Pancreas (tissue), 10 donors: ENCODE data around the gene AMOTL2. TPM values are rescaled to one million over a fixed set of nuclear protein-coding genes. Genes with fewer than 3 reads are reported as not detected.

ENCODE experiments used
- ATAC-seq, 4 donors: fragments of 200-7000 bp; cut with Tn5 transposase; one replicate each; pipeline versions ENCODE4 v1.8.0 to v1.9.1; 2020; ENCODE audit warnings: mild to moderate bottlenecking in 4 of 4, moderate library complexity in 4 of 4
- DNase-seq, 6 donors: peaks; one replicate each; pipeline ENCODE4 v3.0.0-alpha.2; 2020
- FAIRE-seq: peaks from 2 replicates; lab custom pipeline; 2012; peaks lifted over from hg19 to GRCh38; lab: Jason Lieb, UNC
- H3K27ac ChIP-seq, 4 donors: fragments of 200-600 bp; sonication (generic); 1 replicate in 3 of 4; 2 replicates in 1 of 4; pipeline versions ENCODE4 v1.5.0 to v1.8.0; 2020
- H3K27me3 ChIP-seq, 4 donors: fragments of 200-600 bp; one replicate each; pipeline ENCODE4 v1.8.0; 2021
- H3K36me3 ChIP-seq, 3 donors: fragments of 200-600 bp; sonication (generic) in 1 of 3; one replicate each; pipeline versions ENCODE4 v1.5.0 to v1.8.0; 2020 to 2021
- H3K4me1 ChIP-seq, 3 donors: fragments of 200-600 bp; one replicate each; pipeline ENCODE4 v1.8.0; 2021
- H3K4me3 ChIP-seq, 4 donors: fragments of 200-600 bp; sonication (generic) in 2 of 4; one replicate each; pipeline versions ENCODE4 v1.5.0 to v1.8.0; 2020 to 2021
- H3K9me3 ChIP-seq, 4 donors: fragments of 200-600 bp; one replicate each; pipeline ENCODE4 v1.8.0; 2021
- WGBS, 2 donors: extraction: QIAGEN DNeasy Blood & Tissue Kit; methylation state at CpG; one replicate each; pipeline ENCODE4 v1.1.7; 2013; 5-methylcytosine and 5-hydroxymethylcytosine counted together
- intact Hi-C, 3 donors: fragments of 100-400 bp; cut with DNase I; formaldehyde crosslinking; loops; one replicate each; pipeline versions ENCODE4 v1.11.1 to v1.14.2; 2022
- polyA plus RNA-seq, 2 donors: library from polyadenylated mRNA; stranded (reverse); fragments of 200-250 nt; gene quantifications; one replicate each; pipeline ENCODE4 v1.2.3, GENCODE V29; 2013
- total RNA-seq, 6 donors: library from RNA; stranded (reverse); fragmentation: NEBNext Ultra II Directional in 4 of 6; extraction: Animal tissue kit (Norgen Biotek cat#: 25700) in 4 of 6; gene quantifications; one replicate each; pipeline versions ENCODE4 v1.2.1 to v1.2.4, GENCODE V29; 2021 to 2023
- TF ChIP-seq, protein P1 (sequence below), 4 donors: fragments of 200-600 bp; sonication (generic) in 3 of 4; IDR thresholded peaks; one replicate each; pipeline versions ENCODE4 v1.5.0 to v1.8.0; 2021; ENCODE audit warnings: antibody characterized with exemption in 4 of 4
- donor health status: healthy with polysubstance abuse.
- donor health status: DM: no; HTN: no; CAD: no; lungs with moderate emphysema.
- donor health status: DM: no; HTN: no; CAD: no.
- donor health status: control.
- donor health status: control.
- donor health status: Bipolar disorder and iron deficiency.
- donor health status: DM: yes; HTN: yes; CAD: no.
- donor health status: DM: no; HTN: no; CAD: no.
- donor health status: DM: no; HTN: no; CAD: no.
- donor health status: DM: yes; HTN: yes; CAD: no.

Gene AMOTL2
- total and polyA plus RNA-seq, 8 donors: 11.9 to 35.7 (median 28.9) TPM

DNA sequence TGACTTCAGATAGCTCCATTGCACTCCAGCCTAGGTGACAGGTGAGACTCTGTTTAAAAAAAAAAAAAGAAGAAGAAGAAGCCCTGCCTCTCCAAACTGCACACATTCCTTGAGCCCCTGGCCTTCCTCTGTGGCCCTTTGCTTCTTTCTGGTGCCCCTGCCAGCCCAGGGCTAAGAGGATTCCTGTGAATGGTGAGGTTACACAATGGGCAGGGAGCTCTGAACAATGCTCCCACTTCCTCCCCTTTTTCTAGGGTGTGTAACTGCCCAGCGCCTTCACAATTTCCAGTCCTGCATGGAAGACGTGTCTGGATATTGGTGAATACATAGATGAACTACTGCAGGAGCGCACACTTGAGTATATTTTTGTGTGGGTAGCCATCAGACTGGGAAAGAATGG lies 3.6 kb upstream of the AMOTL2 start:
- no peaks in the 10 kb centered on the region for H3K9me3 ChIP-seq
- H3K27me3 ChIP-seq: no peaks in the 10 kb centered on the region
- intact Hi-C loops: loop anchor here in 2 of 3 donors (5.0 to 10.0 kb wide), 2 partner anchors 66 to 97 kb away; no protein-coding TSS in a partner anchor
- no peak overlapping the region for H3K4me3 ChIP-seq
- DNase-seq (no peak), ATAC-seq (no peak), FAIRE-seq (no peak)
- H3K27ac ChIP-seq: no peak overlapping the region
- TF ChIP-seq, protein P1, sequence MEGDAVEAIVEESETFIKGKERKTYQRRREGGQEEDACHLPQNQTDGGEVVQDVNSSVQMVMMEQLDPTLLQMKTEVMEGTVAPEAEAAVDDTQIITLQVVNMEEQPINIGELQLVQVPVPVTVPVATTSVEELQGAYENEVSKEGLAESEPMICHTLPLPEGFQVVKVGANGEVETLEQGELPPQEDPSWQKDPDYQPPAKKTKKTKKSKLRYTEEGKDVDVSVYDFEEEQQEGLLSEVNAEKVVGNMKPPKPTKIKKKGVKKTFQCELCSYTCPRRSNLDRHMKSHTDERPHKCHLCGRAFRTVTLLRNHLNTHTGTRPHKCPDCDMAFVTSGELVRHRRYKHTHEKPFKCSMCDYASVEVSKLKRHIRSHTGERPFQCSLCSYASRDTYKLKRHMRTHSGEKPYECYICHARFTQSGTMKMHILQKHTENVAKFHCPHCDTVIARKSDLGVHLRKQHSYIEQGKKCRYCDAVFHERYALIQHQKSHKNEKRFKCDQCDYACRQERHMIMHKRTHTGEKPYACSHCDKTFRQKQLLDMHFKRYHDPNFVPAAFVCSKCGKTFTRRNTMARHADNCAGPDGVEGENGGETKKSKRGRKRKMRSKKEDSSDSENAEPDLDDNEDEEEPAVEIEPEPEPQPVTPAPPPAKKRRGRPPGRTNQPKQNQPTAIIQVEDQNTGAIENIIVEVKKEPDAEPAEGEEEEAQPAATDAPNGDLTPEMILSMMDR (IDR thresholded peaks at IDR 0.05): no peak
- peaks cover 0 to 4% (median 4%) of the 10 kb centered on the region in 3 donors for H3K4me1 ChIP-seq
- H3K36me3 ChIP-seq: no peaks in the 10 kb centered on the region
- 73 to 80% methylated on average over 3 of the region's 3 CpGs for WGBS, 2 donors

DNA sequence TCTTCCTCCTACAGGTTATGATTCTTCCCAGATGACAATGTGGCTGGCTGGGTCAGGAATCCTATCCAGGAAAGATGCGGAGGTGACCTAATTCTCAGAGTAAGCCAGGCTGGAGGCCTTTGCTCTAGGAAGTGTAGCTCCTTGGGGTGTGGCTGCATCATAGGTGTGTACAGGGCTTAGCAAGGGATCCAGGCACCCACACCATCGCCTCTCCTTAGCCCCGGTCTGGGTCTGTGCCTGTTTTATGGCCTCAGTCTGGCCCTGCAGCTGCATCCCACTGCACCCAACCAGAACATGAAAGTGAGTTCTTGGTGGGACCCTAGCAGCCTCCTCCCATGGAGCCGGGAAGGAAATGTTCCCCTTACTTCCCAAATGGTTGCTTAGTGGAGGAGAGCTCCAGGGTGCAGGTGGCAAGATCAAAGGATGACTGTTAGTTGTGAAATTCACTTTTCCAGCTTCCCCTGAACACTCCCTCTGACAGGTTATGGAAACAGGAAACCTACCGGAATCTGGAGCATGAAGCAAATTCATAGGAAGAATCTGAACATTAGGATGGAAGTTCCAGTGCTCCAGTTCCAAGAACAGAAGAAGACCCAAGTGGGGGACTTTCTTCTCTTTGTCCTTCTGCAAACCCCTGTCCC lies 2.7 kb upstream of the AMOTL2 start:
- H3K4me1 ChIP-seq: peaks cover 0 to 4% (median 4%) of the 10 kb centered on the region in 3 donors
- H3K4me3 ChIP-seq: no peak overlapping the region
- H3K36me3 ChIP-seq: no peaks in the 10 kb centered on the region
- no peak for ATAC-seq
- DNase-seq: no peak
- H3K9me3 ChIP-seq: no peaks in the 10 kb centered on the region
- WGBS, 2 donors: 84 to 87% methylated on average over 5 of the region's 5 CpGs
- TF ChIP-seq, protein P1 (IDR thresholded peaks at IDR 0.05): no peak
- H3K27me3 ChIP-seq: no peaks in the 10 kb centered on the region
- no peak overlapping the region for H3K27ac ChIP-seq
- no peak for FAIRE-seq
- intact Hi-C loops: loop anchor here in 2 of 3 donors (5.0 to 10.0 kb wide), 2 partner anchors 65 to 98 kb away; no protein-coding TSS in a partner anchor

DNA sequence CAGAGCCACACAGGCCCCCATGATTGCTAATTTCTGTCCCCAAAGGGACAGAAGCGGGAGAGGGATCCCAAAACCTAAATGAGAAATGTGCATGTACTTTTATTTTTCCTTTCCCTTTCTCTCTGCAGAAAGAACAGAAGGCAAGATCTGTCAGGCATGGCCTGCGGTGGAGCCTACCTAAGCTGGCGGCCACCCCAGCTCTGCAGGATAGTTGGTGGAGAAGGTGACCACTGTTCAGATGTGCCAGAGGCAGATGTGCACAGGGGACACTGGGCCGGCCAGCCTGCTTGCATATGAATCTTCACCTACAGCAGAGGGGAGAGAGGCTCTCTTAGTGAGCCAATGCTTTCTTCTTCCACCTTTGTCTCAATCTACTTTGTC lies 2.1 kb upstream of the AMOTL2 start:
- H3K9me3 ChIP-seq: no peaks in the 10 kb centered on the region
- TF ChIP-seq, protein P1 (IDR thresholded peaks at IDR 0.05): no peak
- intact Hi-C loops: loop anchor here in 2 of 3 donors (5.0 to 10.0 kb wide), 2 partner anchors 64 to 98 kb away; no protein-coding TSS in a partner anchor
- FAIRE-seq (no peak), DNase-seq (no peak), ATAC-seq (no peak)
- peak overlapping the region in 2 of 4 donors; percentile 19 to 97 for H3K27ac ChIP-seq
- peaks cover 0 to under 1% (median 0%) of the 10 kb centered on the region in 3 donors for H3K36me3 ChIP-seq
- H3K4me1 ChIP-seq: peaks cover 0 to 4% (median 4%) of the 10 kb centered on the region in 3 donors
- 91 to 93% methylated on average over 4 of the region's 4 CpGs for WGBS, 2 donors
- no peak overlapping the region for H3K4me3 ChIP-seq
- H3K27me3 ChIP-seq: no peaks in the 10 kb centered on the region

DNA sequence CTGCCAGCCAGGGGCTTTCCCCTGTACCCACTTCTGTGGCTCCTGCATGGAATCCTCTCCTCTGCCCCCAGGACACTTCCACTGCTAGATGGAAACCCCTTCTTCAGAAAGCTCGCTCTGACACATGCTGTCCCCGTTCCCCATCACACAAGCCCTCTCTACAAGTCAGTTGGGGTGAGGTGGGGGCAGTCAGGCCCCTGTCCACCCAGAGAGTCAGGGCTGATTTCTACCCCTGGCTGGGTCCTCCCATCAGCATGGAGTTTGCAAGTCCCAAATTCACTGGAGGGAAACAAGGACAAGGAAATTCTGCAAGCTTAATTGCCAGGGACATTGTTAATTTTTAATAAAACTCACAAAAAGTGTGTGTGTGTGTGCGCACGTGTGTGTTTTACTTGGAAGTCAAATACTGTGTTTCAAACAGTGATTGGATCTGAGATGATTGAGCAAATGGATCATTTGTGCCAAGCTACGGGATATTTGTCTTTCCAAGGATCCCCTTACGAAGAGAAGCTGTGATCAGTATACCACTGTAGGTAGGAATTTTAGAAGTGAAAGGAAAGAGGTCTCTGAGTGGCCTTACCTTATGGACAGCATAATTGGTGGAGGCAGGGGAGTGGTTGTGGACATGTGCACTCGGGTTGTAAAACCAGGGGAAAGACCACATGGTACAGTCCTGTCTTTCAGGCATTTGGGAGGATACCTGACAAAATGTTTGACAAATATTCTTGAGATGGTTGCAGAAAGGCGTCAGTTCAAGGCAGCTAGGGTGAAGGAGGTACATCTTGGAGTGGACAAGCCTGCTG lies 1.5 kb upstream of the AMOTL2 start:
- H3K36me3 ChIP-seq: peaks cover 0 to 7% (median 2%) of the 10 kb centered on the region in 3 donors
- intact Hi-C loops: loop anchor here in 2 of 3 donors (5.0 to 10.0 kb wide), 2 partner anchors 63 to 99 kb away; no protein-coding TSS in a partner anchor
- FAIRE-seq (no peak), ATAC-seq (no peak), DNase-seq (peak in 1 of 6 donors; percentile 24)
- peak overlapping the region in 2 of 4 donors; percentile 71 to 74 for H3K4me3 ChIP-seq
- H3K27ac ChIP-seq: peak overlapping the region; percentile 95 to 99 (median 97)
- TF ChIP-seq, protein P1 (IDR thresholded peaks at IDR 0.05): no peak
- H3K27me3 ChIP-seq: no peaks in the 10 kb centered on the region
- peaks cover 0 to 4% (median 4%) of the 10 kb centered on the region in 3 donors for H3K4me1 ChIP-seq
- WGBS, 2 donors: 42 to 44% methylated on average over 8 of the region's 8 CpGs
- H3K9me3 ChIP-seq: no peaks in the 10 kb centered on the region
